RWPE2 (cell line): ENCODE measurements around the gene AADAT.

Experiments used
- ATAC-seq: fragments of 200-7000 bp; cut with Tn5 transposase; 3 replicates; pipeline ENCODE4 v1.9.1; 2021; ENCODE audit warnings: low read depth
- DNase-seq: peaks from one replicate; pipeline ENCODE4 v3.0.0-alpha.2; 2020; ENCODE audit warnings: low spot score
- H3K27ac ChIP-seq: fragments of 450-650 bp; 2 replicates; pipeline ENCODE4 v1.5.1; 2017; ENCODE audit warnings: mild to moderate bottlenecking; ENCODE audit not compliant: poor library complexity, severe bottlenecking
- H3K27me3 ChIP-seq: fragments of 250-450 bp; sonication (Bioruptor Pico); 2 replicates; pipeline ENCODE4 v1.5.1; 2021; ENCODE audit warnings: mild to moderate bottlenecking, moderate library complexity; ENCODE audit not compliant: insufficient read depth, poor library complexity, severe bottlenecking
- H3K36me3 ChIP-seq: fragments of 250-450 bp; sonication (Bioruptor Pico); 2 replicates; pipeline ENCODE4 v1.5.1; 2020; ENCODE audit warnings: low read depth, mild to moderate bottlenecking, moderate library complexity
- H3K4me1 ChIP-seq: fragments of 250-450 bp; sonication (Bioruptor Pico); 2 replicates; pipeline ENCODE4 v1.5.1; 2021; ENCODE audit warnings: mild to moderate bottlenecking, moderate library complexity; ENCODE audit not compliant: insufficient read depth, poor library complexity, severe bottlenecking
- H3K4me3 ChIP-seq: fragments of 250-450 bp; sonication (Bioruptor Pico); 2 replicates; pipeline ENCODE4 v1.5.1; 2021; ENCODE audit warnings: mild to moderate bottlenecking, moderate library complexity; ENCODE audit not compliant: severe bottlenecking
- H3K9me3 ChIP-seq: fragments of 250-450 bp; sonication (Bioruptor Pico); 2 replicates; pipeline ENCODE4 v1.5.1; 2021; ENCODE audit warnings: mild to moderate bottlenecking, moderate library complexity; ENCODE audit not compliant: severe bottlenecking
- TF ChIP-seq, protein P1 (sequence below): fragments of 450-650 bp; IDR thresholded peaks from one replicate; pipeline ENCODE4 v1.5.1; 2017; ENCODE audit warnings: mild to moderate bottlenecking, moderate library complexity; ENCODE audit not compliant: poor library complexity, severe bottlenecking

The AADAT gene

DNA sequence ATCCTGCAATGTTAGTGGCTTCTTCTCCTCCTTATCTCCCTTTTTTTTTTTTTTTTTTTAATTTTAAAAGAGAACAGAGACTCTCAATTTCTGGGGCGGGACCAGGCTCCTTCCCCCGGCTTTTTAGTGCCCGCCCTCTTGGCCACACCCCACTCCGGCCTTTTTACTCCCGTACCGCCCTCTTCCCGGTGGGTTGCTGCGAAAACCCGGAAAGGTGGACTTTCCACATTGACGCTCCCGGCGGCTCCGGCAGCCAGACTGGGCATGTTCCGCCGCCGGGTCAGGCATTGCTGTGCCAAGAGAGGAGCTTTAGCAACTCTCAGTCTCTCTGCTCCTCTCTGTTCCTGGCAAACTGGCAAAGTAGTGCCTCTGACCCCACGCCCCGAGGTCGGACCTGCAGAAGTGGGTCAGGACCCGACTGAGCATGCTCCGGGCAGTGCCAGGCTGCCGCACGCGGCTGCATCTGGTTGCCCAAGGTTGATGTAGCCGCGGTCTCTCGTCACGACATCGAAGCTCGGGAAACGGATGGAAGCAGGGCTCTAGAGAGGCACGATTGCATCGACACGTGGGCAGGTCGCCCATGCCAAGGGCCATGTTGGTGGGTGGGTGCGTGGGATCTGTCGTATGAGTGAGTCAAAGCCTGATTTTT lies 62.5 kb downstream of the AADAT start:
- H3K9me3 ChIP-seq, result no peaks in the 10 kb centered on the region
- TF ChIP-seq, protein P1, sequence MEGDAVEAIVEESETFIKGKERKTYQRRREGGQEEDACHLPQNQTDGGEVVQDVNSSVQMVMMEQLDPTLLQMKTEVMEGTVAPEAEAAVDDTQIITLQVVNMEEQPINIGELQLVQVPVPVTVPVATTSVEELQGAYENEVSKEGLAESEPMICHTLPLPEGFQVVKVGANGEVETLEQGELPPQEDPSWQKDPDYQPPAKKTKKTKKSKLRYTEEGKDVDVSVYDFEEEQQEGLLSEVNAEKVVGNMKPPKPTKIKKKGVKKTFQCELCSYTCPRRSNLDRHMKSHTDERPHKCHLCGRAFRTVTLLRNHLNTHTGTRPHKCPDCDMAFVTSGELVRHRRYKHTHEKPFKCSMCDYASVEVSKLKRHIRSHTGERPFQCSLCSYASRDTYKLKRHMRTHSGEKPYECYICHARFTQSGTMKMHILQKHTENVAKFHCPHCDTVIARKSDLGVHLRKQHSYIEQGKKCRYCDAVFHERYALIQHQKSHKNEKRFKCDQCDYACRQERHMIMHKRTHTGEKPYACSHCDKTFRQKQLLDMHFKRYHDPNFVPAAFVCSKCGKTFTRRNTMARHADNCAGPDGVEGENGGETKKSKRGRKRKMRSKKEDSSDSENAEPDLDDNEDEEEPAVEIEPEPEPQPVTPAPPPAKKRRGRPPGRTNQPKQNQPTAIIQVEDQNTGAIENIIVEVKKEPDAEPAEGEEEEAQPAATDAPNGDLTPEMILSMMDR, result no peak
- peak; percentile 74 for ATAC-seq
- H3K27me3 ChIP-seq, result no peaks in the 10 kb centered on the region
- peak overlapping the region; percentile 17 for H3K27ac ChIP-seq
- DNase-seq, result peak; percentile 88
- peaks cover 8% of the 10 kb centered on the region for H3K4me1 ChIP-seq
- peak overlapping the region; percentile 78 for H3K4me3 ChIP-seq
- H3K36me3 ChIP-seq, result no peaks in the 10 kb centered on the region

DNA sequence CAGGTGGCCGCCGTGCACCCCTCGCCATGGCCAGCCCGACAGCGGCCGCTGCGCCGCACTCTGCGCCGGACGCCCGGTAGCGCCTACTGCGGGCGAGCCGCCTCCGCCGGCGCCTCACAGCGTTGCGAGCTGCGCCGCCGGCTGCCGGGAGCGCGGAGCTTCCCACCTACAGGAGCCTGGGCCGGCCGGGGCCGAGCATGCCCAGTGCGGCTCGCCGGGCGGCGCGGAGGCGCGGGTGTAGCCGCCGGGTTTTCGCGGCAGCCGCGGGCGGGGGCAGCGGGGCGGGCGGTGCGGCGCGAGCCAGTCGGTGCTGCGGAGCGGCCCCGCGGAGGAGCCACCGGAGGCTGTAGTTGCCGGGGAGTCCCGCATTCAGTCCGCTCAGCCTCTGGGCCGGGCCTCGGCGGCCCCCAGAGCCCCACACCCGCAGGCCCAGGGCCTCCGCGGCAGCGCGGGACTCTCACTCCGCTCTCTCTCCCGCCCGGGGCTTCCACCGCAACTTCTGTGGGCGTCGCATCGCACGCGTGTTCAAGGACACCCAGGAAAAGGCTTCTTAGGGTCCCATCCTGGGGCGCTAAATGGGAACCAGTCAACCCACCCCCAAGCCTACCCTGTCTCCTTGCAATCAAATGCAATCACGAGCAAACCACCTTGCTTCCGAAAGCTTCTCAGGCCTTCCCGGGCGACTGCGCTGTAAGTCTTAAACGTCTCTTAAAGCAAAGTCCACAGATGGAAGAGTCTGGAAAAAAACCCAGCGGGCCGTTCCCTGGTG lies 63.3 kb downstream of the AADAT start, which contains the start of gene MFAP3L:
TSS of gene MFAP3L (minus strand) at position 143 of the 769 bp plus-strand sequence. CDS start 20,518 bp downstream, outside the sequence.
- H3K27ac ChIP-seq, result peak within 1 kb of the TSS; percentile 17

DNA sequence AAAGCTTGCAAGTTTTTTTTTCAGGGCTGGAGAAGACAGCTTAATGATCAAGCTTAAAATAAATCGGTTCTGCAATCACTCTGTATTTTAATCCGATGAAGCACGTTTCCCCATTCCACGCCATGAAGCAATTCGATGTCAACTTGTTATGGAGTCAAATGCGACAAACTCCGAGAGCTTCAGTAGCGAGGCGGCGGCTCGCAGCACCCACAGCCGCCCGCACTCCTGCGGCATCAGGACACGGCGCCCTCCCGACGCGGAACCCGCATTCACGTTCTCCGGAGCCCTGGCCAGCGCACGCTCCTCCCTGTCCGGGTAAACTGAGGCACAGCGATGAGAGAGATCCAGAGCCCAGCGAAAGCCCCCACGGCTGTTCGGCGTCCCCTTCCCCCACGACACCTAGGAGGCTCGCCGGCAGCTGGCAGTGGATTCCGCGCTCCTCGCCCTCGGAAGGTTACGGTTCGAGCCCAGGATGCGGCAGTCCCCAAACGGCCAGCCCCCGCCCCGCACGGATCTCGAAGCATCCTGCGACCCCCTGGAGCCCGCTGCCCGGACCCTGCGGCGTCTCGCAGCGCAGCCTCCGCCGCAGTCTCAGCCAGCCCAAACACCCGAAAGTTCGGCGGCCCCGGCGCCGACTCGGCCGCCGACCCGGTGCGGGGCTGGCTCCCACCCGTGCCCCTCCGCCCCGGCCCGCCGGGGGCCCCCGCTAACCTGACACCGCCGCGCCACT lies 64.1 kb downstream of the AADAT start:
- H3K36me3 ChIP-seq, result no peaks in the 10 kb centered on the region
- peak overlapping the region; percentile 78 for H3K4me3 ChIP-seq
- TF ChIP-seq, protein P1, result no peak
- no peak overlapping the region for H3K27ac ChIP-seq
- H3K9me3 ChIP-seq, result no peaks in the 10 kb centered on the region
- H3K27me3 ChIP-seq, result no peaks in the 10 kb centered on the region
- DNase-seq (no peak), ATAC-seq (no peak)
- H3K4me1 ChIP-seq, result peaks cover 8% of the 10 kb centered on the region

More for the DNA sequence above, 63.3 kb downstream of the AADAT start, which contains the start of gene MFAP3L:
- H3K9me3 ChIP-seq, result no peaks in the 10 kb centered on the region
- TF ChIP-seq, protein P1, result peak; percentile 23
- no peaks in the 10 kb centered on the region for H3K27me3 ChIP-seq
- peaks cover 8% of the 10 kb centered on the region for H3K4me1 ChIP-seq
- peak within 1 kb of the TSS; percentile 78 for H3K4me3 ChIP-seq
- H3K36me3 ChIP-seq, result no peaks in the 10 kb centered on the region
- DNase-seq (peak; percentile 79), ATAC-seq (peak; percentile 87)

DNA sequence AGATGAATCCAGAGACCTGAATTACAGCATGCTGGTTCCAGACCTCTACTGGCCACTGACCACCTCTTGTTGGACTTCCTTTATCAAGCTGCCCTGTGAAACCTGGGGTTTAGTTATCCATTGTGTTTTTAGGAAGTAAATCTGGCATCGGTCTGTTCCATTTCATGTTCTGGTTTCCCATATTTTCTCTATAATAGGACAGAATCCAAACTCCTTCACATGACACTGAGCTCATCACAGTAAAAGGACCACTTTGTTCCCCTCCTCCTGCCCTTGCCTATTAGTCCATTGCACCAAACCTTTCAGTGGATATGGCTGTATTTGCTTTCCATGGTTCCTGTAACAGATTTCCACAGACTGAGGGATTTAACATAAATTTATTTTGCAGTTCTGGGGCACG lies 67.5 kb downstream of the AADAT start:
- Histone ChIP-seq H3K9me3 (no peaks in the 10 kb centered on the region), H3K27ac (no peak overlapping the region), H3K4me1 (peaks cover 5% of the 10 kb centered on the region), H3K4me3 (no peak overlapping the region), H3K36me3 (no peaks in the 10 kb centered on the region), H3K27me3 (no peaks in the 10 kb centered on the region)
- TF ChIP-seq, protein P1, result no peak
- no peak for DNase-seq
- no peak for ATAC-seq
